ENCODE measurements around the gene VKORC1.
"Not testable (repeated sequence)": the region's sequence is repeated elsewhere in the genome, so short reads cannot be mapped to it uniquely, and the experiment has no call there.

VKORC1 gene

GRCh38 chr16:31106509-31107464 lies 12.2 kb upstream of the VKORC1 start:
- DNase-seq: no peak

DNA sequence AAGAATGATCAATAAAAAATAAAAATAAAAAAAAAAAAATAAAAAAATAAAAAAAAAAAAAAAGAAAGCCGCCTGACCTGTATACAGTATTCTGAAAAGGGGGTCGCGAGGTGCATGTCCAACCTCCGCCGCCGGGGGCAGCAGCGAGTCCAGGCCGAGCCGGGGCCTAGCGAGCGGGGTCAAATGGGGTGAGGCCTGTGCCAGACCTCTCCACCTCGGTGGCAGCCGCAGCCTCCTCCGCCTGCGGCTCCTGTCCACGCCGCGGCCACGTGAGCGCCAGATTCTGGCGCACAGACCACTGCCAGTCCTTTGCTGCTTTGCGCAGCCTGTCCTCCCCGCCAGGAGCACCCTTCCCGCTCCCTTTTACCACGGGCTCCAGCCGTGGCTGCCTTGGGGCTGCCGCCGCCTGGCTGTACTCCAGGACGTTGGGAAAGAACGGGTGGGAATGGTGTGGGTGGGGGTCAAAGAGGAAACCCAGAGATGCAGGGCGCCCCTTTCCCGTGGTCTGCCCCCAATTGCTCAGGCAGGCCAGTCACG lies 11.1 kb upstream of the VKORC1 start:
- peak; percentile 76 to 87 (median 81) for DNase-seq

- not testable (repeated sequence) for DNase-seq
Observed at GRCh38 chr16:31100876-31101641, 6.5 kb upstream of the VKORC1 start.

DNA sequence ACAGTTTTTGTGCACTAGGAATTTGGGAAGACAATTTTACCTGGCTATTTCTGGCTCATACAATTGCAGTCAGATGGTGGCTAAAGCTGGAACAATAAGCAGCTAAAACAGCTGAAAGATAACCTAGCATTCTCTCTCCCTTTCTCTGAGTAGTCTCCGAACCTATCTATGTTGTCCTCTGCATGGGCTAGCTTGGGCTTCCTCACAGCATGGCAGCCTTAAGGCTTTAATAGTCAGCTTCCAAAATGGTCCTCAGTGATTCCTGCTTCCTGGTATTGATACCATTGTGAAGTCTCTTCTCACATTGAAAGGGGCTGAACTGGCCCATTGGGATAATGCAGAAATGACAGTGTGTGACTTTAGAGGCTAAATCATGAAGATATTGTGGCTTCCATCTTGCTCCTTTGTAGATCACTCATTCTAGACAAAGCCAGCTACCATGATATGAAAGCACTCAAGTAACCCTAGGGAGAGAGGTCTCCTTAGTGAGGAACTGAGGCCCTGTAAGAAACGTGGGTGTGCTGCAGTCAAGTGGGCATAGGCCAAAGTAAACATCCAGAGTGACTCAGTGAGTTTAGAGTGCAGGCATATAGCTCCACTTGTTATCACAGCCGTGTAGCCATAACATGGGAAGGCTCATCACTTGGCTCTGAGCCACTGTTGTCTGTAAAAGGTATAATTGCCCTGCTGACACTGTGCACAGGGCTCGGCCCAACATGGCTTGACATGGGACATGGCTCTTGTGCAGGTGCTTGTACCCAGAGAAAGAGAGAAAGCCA lies 5.5 kb upstream of the VKORC1 start:
- DNase-seq: no peak

DNA sequence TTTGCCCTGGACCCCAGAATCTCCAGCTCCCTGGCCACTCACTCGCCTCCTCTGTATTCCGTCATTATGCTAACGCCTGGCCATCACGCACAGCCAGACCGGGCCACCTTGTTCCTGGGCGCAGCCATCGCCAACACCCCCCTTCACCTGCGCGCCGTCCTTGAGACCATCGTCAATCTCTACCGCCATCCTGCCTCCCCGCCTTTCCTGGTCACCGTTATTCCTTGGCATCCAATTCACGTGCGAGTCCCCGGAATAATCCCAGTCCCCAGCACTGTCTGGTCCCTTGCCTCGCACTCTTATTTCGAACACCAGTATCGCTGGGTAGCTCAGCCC lies 541 bp downstream of the VKORC1 start:
- DNase-seq: peak in 1 of 3 donors; percentile 38

- peak in 1 of 3 donors; percentile 27 for DNase-seq
Observed at GRCh38 chr16:31093132-31093703, 1.4 kb downstream of the VKORC1 start.

- DNase-seq: no peak
Observed at GRCh38 chr16:31092330-31092729, 2.3 kb downstream of the VKORC1 start.

DNA sequence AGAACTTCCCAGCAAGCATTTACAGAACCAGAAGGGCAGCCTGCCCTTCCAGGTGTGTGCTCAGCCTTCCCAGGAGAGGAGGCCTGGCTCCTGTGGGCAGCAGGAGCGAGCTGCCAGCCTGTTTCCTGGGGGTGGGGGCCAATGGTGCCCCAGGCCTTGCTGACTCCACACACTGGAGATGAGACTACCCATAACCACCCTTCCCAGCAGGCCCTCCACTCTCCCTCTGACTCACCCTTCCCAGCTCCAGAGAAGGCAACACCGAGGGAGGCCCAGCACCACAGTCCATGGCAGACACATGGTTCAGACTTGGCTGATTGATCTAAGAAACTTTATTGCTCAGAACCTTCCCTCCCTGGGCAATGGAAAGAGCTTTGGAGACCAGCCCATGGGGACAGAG lies 4.1 kb downstream of the VKORC1 start:
- DNase-seq: no peak

- DNase-seq: no peak
Observed at GRCh38 chr16:31089199-31089598, 5.4 kb downstream of the VKORC1 start.

GRCh38 chr16:31088459-31089183 lies 6.0 kb downstream of the VKORC1 start, which contains the start of gene PRSS53:
PRSS53 (minus strand) TSS chr16:31088943; CDS start chr16:31088809, 134 bp downstream.
- no peak for DNase-seq

DNA sequence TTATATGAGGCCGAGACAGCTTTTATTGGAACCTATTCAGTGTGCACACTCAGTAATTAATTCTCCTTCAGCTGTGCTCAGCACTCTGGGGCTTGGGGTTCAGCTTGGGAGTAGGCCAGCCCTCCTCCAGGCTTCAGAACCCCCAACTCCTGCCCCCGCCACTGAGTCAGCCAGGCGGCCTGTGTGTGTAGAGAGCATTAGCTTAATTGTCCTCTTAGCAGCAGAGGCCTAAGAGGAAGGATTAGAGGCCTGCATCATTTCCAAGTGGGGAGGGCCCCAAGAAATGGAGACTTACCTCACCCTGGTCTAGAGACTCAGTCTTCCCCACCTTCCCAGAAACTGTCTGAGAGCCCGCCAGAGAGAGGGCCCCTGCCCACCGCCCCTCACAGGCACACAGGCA lies 6.6 kb downstream of the VKORC1 start:
- DNase-seq: no peak

DNA sequence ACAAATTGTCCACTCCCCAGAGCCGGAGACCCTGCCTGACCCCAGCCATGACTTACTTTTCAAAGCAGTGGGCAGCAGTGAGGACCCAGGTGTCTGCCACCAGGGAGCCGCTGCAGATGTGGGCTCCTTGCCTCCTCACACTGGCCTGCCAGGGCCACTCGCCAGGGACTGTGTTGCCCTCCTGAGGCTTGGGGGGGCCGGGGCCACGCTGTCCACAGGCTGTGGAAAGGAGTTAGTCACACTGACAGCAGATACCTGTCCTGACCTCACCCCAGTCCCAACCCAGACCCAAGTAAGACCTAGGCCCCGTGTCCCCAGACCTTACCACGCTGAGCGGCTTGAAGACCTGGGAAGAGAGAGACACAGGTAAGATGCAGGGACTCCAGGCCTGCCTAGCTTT lies 7.1 kb downstream of the VKORC1 start:
- no peak for DNase-seq

DNA sequence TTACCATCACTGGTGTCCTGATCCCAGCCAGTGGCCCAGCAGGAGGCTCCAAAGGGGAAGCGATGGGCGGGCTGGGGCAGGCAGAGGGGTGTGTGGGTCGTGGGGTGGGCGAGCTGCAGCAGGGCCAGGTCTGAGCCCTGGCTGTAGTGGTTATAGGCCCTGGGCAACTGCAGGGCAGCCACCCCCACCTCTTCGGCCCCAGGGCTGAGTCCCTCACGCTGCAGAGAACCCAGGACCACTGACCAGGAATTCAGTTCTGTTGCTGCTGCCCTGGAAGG lies 8.0 kb downstream of the VKORC1 start:
- DNase-seq: no peak

- DNase-seq: no peak
Observed at GRCh38 chr16:31085873-31086628, 8.5 kb downstream of the VKORC1 start.

GRCh38 chr16:31085411-31085810 lies 9.2 kb downstream of the VKORC1 start:
- DNase-seq: no peak

- DNase-seq: no peak
Observed at GRCh38 chr16:31084584-31085302, 9.9 kb downstream of the VKORC1 start.

GRCh38 chr16:31083981-31084380 lies 10.6 kb downstream of the VKORC1 start:
- no peak for DNase-seq

GRCh38 chr16:31083556-31083955 lies 11.0 kb downstream of the VKORC1 start:
- DNase-seq: no peak

DNA sequence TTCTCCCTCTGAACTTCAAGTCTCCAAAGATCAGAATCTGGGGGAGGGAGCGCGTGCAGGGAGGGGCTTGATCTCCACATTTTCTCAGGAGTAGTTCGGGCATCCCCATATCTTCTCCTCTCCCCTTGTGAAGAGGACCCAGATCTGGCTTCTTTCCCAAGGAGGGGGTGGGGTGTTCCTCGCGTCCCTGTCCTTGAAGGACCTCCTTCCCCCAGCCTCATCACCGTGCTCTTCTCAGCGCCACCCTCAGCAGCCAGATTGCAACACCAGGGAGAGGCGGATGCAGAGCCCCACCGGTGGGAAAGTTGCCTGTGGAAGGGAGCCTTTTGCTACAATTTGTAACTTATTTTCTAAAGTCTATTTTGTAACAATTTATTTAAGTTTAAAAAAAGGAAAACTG lies 11.5 kb downstream of the VKORC1 start:
- no peak for DNase-seq

DNA sequence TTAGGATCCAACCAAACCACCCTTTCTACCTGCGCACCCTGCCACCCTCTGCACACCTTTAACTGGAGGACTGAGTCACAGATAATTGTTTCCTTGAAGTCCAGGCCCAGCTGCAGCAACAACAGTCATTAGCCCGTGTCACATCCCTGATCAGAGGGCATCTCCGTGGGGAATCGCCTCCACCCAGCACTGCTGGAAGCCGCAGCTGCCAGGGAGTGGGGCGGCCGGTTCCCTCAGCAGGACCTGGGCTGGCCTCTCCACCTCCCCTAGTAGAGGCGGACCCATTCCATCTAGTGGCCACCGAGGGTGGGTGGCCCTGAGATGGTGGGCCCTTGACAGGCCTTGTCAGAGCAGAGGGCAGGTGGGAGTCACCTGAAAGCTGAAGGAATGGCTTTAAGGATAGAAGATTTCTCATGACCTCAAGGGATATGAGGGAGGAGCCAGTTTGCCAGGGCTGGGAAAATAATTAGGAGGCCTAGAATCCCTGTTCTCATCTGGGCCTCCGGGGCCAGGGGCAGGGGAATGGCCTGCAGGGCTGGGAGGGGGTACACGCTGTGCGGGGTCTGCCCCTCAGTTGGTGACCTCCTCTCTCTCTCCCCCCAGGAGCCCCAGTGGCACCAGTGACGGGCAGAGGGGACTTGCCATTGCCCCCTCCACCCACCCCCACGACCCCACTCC lies 12.1 kb downstream of the VKORC1 start:
- DNase-seq: no peak
